A673 (cell line): ENCODE measurements around the gene USP16. TPM values are rescaled to one million over a fixed set of nuclear protein-coding genes. Genes with fewer than 3 reads are reported as not detected.

Source experiments
- BruUV-seq: library from RNA; stranded (reverse); fragments of 400-500 nt; replicated peaks from 2 replicates; lab custom pipeline; 2021; lab: Mats Ljungman, UMichigan
- CTCF ChIA-PET: fragments of 300-600 bp; sonication (Branson Sonifier 250); formaldehyde crosslinking; loops from one replicate; lab custom pipeline; 2022; ENCODE audit warnings: antibody characterized with exemption; lab: Charles Lee
- POLR2A ChIA-PET: fragments of 300-600 bp; sonication (Branson Sonifier 250); formaldehyde crosslinking; loops from one replicate; lab custom pipeline; 2022; ENCODE audit warnings: antibody characterized with exemption; ENCODE audit not compliant: low non-redundant PET; lab: Charles Lee
- DNase-seq: peaks from one replicate; pipeline ENCODE4 v3.0.0-alpha.2; 2015; ENCODE audit warnings: low spot score
- H3K27ac ChIP-seq: fragments of 200-600 bp; sonication (generic); 2 replicates; pipeline ENCODE4 v1.5.1; 2016; ENCODE audit warnings: mixed run types, low read depth, mild to moderate bottlenecking, mixed read lengths, antibody characterized with exemption, low read length; ENCODE audit not compliant: poor library complexity, severe bottlenecking
- H3K27me3 ChIP-seq: fragments of 200-600 bp; sonication (generic); replicated peaks from 2 replicates; pipeline ENCODE4 v1.6.1; 2017; ENCODE audit warnings: mixed run types, low read depth, mild to moderate bottlenecking, mixed read lengths, antibody characterized with exemption, low read length; ENCODE audit not compliant: insufficient read depth, poor library complexity
- H3K36me3 ChIP-seq: fragments of 200-600 bp; sonication (generic); 2 replicates; pipeline ENCODE4 v1.6.1; 2016; ENCODE audit warnings: mixed run types, mild to moderate bottlenecking, mixed read lengths, antibody characterized with exemption, low read length; ENCODE audit not compliant: insufficient read depth, poor library complexity, severe bottlenecking
- H3K4me1 ChIP-seq: fragments of 200-600 bp; sonication (generic); 2 replicates; pipeline ENCODE4 v1.6.1; 2017; ENCODE audit warnings: mixed run types, mild to moderate bottlenecking, mixed read lengths, antibody characterized with exemption, low read length; ENCODE audit not compliant: insufficient read depth, poor library complexity, severe bottlenecking
- H3K4me3 ChIP-seq: fragments of 200-600 bp; sonication (generic); 2 replicates; pipeline ENCODE4 v1.5.1; 2016; ENCODE audit warnings: low read depth, mixed run types, mild to moderate bottlenecking, mixed read lengths, low read length; ENCODE audit not compliant: poor library complexity, severe bottlenecking
- H3K9me3 ChIP-seq: fragments of 200-600 bp; sonication (generic); 2 replicates; pipeline ENCODE4 v1.6.1; 2016; ENCODE audit warnings: mixed run types, low read depth, mild to moderate bottlenecking, mixed read lengths, antibody characterized with exemption, low read length; ENCODE audit not compliant: poor library complexity, severe bottlenecking
- EZH2 ChIP-seq: fragments of 200-600 bp; sonication (generic); IDR thresholded peaks from 2 replicates; pipeline ENCODE4 v1.6.1; 2017; ENCODE audit warnings: borderline replicate concordance, low read depth, mild to moderate bottlenecking, mixed read lengths, antibody characterized with exemption, low read length; ENCODE audit not compliant: poor library complexity, severe bottlenecking
- intact Hi-C: fragments of 100-400 bp; cut with micrococcal nuclease; formaldehyde crosslinking; loops from one replicate; pipeline ENCODE4 v1.10.0; 2022; ENCODE audit not compliant: unreplicated experiment
- total RNA-seq: library from RNA; stranded (reverse); gene quantifications from 2 replicates; pipeline ENCODE4 v1.2.3, GENCODE V29; 2021
- TF ChIP-seq, protein P1 (sequence below): fragments of 300-800, 200-600 bp; sonication (generic); conservative IDR thresholded peaks from 2 replicates; pipeline ENCODE4 v1.5.1; 2017; ENCODE audit warnings: low read depth, mild to moderate bottlenecking, antibody characterized with exemption, low read length, moderate library complexity, mixed read lengths

Gene USP16
- total RNA-seq, 1 experiment from 2014 or later, result 40.6 TPM

DNA sequence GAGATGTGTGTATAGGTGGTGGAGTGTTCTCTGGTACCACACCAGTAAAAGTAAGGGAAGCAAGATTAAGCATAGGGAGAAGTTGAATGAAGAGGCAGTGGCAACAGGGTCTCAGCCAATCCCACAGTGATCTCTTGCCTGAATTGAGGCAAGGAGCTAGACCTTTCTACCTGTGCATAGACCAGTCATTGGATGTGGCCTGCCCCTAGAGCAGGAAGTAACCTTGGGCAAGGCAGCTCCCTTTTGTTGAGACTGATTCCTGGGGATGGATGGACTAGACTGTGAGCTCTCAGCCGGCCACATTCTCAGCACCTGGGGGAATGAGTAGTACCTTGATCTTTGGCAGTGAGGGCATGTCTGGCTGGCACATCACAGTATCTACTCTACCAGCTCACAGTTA, 6.4 kb downstream of the USP16 start:
- POLR2A ChIA-PET, result no interaction called here
- Histone ChIP-seq H3K27ac (no peak overlapping the region), H3K9me3 (no peaks in the 10 kb centered on the region), H3K36me3 (peaks cover 39% of the 10 kb centered on the region), H3K4me3 (no peak overlapping the region), H3K4me1 (peaks cover under 1% of the 10 kb centered on the region), H3K27me3 (no peaks in the 10 kb centered on the region)
- no peak for TF ChIP-seq EZH2
- TF ChIP-seq, protein P1, sequence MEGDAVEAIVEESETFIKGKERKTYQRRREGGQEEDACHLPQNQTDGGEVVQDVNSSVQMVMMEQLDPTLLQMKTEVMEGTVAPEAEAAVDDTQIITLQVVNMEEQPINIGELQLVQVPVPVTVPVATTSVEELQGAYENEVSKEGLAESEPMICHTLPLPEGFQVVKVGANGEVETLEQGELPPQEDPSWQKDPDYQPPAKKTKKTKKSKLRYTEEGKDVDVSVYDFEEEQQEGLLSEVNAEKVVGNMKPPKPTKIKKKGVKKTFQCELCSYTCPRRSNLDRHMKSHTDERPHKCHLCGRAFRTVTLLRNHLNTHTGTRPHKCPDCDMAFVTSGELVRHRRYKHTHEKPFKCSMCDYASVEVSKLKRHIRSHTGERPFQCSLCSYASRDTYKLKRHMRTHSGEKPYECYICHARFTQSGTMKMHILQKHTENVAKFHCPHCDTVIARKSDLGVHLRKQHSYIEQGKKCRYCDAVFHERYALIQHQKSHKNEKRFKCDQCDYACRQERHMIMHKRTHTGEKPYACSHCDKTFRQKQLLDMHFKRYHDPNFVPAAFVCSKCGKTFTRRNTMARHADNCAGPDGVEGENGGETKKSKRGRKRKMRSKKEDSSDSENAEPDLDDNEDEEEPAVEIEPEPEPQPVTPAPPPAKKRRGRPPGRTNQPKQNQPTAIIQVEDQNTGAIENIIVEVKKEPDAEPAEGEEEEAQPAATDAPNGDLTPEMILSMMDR, result no peak
- no TSS peak for BruUV-seq
- intact Hi-C loops, result no loop called here
- no peak for DNase-seq
- CTCF ChIA-PET, result no interaction called here

DNA sequence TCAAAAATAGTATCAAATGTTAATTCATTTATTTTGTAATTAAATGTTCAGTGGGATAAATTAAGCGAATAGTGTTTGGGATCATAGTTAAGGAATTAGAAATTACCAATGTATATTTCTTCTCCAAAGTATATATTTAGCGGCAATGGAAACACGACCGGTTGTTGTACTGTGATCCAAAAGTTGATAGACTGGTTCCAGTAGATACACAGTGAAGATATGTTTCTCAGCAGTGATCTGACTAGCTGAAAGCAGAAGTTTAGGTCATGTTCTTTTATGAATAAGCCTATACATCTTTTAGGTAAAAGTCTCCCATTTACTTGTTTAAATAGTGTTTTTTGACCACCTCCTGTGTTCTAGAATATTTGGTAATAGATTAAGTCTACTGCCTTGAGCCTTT, 8.8 kb downstream of the USP16 start:
- ChIA-PET POLR2A (no interaction called here), CTCF (no interaction called here)
- no TSS peak for BruUV-seq
- H3K4me3 ChIP-seq, result no peak overlapping the region
- peaks cover 62% of the 10 kb centered on the region for H3K36me3 ChIP-seq
- DNase-seq, result no peak
- no peaks in the 10 kb centered on the region for H3K27me3 ChIP-seq
- intact Hi-C loops, result no loop called here
- no peak overlapping the region for H3K27ac ChIP-seq
- no peak for TF ChIP-seq EZH2
- H3K9me3 ChIP-seq, result no peaks in the 10 kb centered on the region
- H3K4me1 ChIP-seq, result no peaks in the 10 kb centered on the region

DNA sequence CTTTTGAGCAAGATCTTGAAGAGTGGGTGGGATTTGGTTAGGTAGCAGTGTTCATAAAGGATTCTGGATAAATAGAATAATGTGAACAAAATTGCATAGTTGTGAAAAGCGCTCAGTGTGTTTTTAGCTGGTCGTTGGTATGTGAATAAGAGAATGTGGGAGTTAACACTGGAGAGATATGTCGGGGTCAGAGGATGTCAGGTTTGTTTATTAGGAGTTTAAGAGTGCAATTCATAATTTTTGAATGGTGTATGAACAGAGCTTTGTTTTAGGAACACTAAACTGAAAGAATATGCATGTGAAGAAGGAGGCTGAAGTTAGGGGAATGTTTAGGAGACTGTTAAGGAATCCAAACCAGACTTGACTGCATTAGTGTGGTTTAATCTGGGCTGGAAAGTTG, 9.4 kb downstream of the USP16 start:
- no peak for DNase-seq
- CTCF ChIA-PET, result no interaction called here
- Histone ChIP-seq H3K9me3 (no peaks in the 10 kb centered on the region), H3K4me3 (no peak overlapping the region), H3K27me3 (no peaks in the 10 kb centered on the region), H3K36me3 (peaks cover 67% of the 10 kb centered on the region), H3K27ac (no peak overlapping the region), H3K4me1 (no peaks in the 10 kb centered on the region)
- TF ChIP-seq EZH2, result no peak
- TF ChIP-seq, protein P1, result no peak
- POLR2A ChIA-PET, result no interaction called here
- intact Hi-C loops, result no loop called here
- BruUV-seq, result no TSS peak

DNA sequence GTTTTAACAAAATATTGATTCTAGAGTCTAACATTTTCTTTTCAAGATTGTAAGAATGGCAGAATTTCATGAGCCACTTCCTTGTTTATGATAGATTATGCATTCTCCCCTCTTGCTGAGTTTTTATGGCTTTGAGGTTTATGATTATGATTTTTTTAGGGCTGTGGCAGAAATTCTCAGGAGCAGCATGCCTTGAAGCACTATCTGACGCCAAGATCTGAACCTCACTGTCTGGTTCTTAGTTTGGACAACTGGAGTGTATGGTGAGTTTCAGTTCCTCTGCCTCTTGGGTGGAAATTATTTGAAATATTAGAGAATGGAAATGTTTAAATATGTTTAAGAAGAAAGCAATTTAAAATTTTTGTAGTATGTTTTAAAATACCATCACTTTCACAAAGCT, 10.2 kb downstream of the USP16 start:
- Histone ChIP-seq H3K9me3 (no peaks in the 10 kb centered on the region), H3K36me3 (peaks cover 76% of the 10 kb centered on the region), H3K4me1 (no peaks in the 10 kb centered on the region), H3K27ac (no peak overlapping the region), H3K27me3 (no peaks in the 10 kb centered on the region), H3K4me3 (no peak overlapping the region)
- intact Hi-C loops, result no loop called here
- CTCF ChIA-PET, result no interaction called here
- no TSS peak for BruUV-seq
- POLR2A ChIA-PET, result no interaction called here
- DNase-seq, result no peak
- TF ChIP-seq, protein P1, result no peak
- no peak for TF ChIP-seq EZH2
